WTC11 (cell line): ENCODE data around the gene CLDN6.

Experiments used
- CTCF ChIP-seq: fragments of 200-600 bp; IDR thresholded peaks from 2 replicates; pipeline ENCODE4 v1.8.0; 2022; ENCODE audit warnings: antibody characterized with exemption
- TEAD1 ChIP-seq: sonication (generic); formaldehyde crosslinking; IDR thresholded peaks from 2 replicates; pipeline ENCODE4 v1.8.0; 2022; ENCODE audit warnings: mild to moderate bottlenecking, missing genetic modification reagents
- TP53 ChIP-seq: sonication (generic); formaldehyde crosslinking; IDR thresholded peaks from 2 replicates; pipeline ENCODE4 v1.8.1; 2023; ENCODE audit warnings: mild to moderate bottlenecking, missing genetic modification reagents
- TF ChIP-seq, protein P1 (sequence below): sonication (generic); formaldehyde crosslinking; IDR thresholded peaks from 2 replicates; pipeline ENCODE4 v1.8.1; 2023; ENCODE audit warnings: mild to moderate bottlenecking, missing genetic modification reagents, moderate library complexity

GRCh38 chr16:3027489-3027795 lies 9.5 kb upstream of the CLDN6 start:
- no peak for TF ChIP-seq TP53 (CRISPR knock-in tag)
- no peak for TF ChIP-seq TEAD1
- TF ChIP-seq, protein P1, sequence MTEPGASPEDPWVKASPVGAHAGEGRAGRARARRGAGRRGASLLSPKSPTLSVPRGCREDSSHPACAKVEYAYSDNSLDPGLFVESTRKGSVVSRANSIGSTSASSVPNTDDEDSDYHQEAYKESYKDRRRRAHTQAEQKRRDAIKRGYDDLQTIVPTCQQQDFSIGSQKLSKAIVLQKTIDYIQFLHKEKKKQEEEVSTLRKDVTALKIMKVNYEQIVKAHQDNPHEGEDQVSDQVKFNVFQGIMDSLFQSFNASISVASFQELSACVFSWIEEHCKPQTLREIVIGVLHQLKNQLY (CRISPR knock-in tag), result no peak
- no peak for TF ChIP-seq CTCF
